ENCODE results near the gene TGFA. TPM values are rescaled to one million over a fixed set of nuclear protein-coding genes. Genes with fewer than 3 reads are reported as not detected.

The TGFA gene
- polyA plus RNA-seq, 4 donors = 18.4 to 21.1 (median 19.4) TPM

- DNase-seq (ENCODE audit: low read depth in 4 of 4, low spot score in 3 of 4) = no peak
Observed at GRCh38 chr2:70553334-70553583, 367 bp downstream of the TGFA start.

DNA sequence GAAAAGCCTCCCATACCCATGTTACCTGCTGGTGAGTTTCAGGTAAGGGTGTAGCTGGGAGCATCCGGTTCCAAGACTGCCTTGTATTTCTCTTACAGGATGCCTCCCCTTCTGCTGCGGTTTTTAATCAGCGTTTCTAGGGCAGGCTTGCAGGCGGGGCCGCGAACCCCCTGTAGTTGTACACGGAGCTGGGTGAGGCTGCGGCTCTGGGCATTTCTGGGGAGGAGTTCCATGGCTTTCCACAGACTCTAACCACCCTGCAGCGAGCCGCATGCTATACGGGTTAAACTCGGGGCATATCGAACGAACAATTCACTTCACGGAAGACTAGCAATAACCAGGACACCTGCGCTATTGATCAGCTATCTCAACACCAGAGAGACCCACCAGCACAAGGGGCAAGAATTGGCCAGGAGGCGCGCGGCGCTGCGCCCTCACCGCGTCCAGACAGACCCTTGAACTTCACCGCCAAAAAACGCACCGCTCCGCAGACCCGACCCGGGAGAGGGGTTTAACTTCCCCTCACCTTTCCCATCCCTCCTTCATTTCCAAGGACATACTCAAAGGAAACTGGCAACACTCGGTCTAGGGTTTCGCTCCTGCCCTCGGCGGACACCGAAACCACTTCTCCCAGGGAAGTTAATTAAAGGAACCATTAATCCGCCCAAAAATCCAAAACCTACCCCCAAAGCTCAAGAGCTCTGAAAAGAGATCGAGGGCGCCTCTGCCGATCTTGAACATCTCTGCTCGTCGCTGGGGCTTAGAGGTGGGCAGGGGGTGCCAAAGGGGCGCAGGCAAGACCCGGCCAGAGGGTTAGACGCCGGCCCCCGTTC lies 909 bp downstream of the TGFA start:
- DNase-seq (ENCODE audit: low read depth in 4 of 4, low spot score in 3 of 4) = no peak

DNA sequence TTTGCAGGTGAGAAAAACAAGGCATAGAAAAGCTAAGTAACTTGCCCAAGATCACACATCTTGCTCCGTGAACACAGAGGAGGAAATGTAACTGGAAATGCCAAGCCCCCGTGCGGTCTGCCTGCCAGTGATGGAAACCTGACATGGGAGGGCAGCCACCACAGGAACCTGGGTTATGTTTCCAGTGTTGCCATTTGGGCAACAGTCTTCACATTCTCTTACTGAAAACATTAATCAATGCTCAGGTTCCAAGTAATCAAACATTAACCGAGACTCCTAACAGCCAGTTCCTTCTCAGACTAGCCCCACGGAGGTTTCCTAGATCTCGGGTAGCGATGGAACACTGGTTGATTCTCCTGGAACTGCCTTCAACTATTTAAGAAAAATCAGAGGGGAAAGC lies 2.5 kb downstream of the TGFA start:
- no peak for DNase-seq (ENCODE audit: low read depth in 4 of 4, low spot score in 3 of 4)

- no peak for DNase-seq (ENCODE audit: low read depth in 4 of 4, low spot score in 3 of 4)
Observed at GRCh38 chr2:70549962-70550361, 3.7 kb downstream of the TGFA start.

DNA sequence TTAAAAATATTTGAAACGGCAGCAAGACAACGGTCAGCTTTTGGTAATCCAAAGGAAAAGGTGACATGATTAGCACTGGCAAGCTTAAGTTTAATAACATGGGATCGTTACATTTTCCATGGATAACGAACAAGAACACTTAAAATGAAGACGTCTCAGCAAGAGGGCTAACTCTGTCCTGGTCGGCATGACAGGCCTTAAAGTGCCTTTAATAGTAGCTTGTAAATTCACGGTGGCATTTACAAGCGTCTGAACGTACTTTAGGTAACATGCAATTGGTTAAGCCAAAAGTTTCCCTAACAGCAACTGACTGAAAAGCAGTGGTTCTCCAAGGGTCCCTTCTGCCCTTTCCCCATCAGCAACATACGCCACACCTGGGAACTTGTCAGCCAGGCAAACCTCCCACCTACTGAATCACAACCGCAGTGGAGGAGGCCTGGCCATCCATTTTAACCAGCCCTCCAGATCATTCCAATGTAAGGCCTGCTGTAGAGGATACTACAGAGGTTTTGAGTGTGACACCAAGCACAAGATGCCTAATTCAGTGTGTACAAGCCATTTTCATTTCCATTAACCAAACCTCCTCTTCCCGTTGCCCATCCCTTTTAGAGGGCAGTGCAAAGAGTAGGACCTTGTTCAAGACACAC lies 4.4 kb downstream of the TGFA start:
- no peak for DNase-seq (ENCODE audit: low read depth in 4 of 4, low spot score in 3 of 4)

DNA sequence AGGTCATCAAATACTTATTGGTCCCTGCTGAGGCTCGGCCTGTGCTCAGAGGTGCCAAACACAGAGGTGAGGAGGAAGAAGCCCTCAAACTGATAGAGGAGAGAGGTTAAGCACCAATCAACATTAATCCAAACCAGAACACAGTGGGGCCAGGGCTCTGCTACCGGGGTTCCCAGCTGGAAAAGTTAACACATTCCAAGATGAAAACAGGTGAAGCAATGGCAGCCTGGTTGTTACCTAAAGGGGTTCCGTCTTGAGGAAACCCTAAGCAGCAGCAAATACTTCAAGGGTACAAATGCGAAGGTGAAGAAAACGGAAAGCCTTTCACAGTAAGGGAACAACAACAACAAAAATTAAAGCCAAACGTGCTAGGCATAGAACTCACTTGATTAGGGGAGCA lies 5.4 kb downstream of the TGFA start:
- no peak for DNase-seq (ENCODE audit: low read depth in 4 of 4, low spot score in 3 of 4)

DNA sequence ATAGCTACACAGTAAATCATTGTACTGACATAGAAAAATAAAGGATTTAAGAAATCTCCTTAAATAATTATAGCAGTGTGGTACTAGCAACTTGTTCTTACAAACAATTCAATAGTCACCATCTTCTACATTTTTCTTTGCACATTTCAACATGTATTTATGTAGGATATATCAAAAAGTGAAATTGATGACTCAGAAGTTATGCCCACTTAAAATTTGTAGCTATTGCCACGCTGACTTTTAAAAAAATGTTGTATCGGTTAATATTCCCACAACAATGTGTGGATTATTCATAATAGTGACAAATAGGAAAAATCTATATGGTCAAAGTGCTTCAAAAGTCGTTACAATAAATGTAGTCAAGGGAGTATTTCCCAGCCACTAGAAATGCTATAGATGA lies 6.7 kb downstream of the TGFA start:
- no peak for DNase-seq (ENCODE audit: low read depth in 4 of 4, low spot score in 3 of 4)

DNA sequence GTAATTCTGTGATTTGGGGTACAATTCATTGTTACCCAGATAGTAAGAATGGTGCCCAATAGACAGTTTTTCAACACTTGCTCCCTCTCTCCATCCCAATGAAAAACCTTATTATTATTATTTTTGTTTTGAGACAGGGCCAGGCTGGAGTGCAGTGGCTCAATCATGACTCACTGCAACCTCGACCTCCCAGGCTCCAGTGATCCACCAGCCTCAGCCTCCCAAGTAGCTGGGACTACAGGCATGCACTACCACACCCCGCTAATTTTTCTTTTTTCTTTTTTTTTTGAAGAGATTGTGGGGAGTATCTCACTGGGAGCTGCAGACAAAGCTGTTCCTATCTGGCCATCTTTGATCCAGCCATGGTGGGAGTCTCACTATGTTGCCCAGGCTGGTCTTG lies 7.2 kb downstream of the TGFA start:
- DNase-seq (ENCODE audit: low read depth in 4 of 4, low spot score in 3 of 4) = no peak

DNA sequence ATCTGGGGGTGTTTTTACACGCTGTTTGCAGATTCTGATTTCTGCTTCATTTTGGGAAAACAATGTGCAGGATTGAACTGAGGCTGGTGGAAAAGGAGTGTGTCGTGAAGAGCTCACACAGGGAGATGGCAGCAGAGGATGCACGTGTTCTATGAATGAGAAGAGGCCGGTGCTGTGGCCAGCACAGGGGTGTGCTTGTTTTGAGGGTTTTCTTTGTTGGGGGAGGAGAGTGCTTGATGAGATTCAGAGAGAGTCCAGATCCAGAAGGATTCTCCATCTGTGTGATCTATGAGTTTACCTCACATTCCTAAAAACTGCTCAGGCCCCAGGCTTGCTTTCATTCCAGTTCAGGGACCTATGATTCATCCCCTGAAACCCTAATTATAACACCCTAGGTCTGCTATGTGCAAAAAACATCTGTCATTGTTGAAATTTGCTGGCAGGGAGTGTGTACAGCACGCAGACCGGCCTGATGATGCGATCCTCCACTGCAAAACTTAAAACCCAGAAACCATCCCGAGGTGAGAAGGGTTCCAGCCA lies 12.1 kb downstream of the TGFA start:
- DNase-seq (ENCODE audit: low read depth in 4 of 4, low spot score in 3 of 4) = no peak

DNA sequence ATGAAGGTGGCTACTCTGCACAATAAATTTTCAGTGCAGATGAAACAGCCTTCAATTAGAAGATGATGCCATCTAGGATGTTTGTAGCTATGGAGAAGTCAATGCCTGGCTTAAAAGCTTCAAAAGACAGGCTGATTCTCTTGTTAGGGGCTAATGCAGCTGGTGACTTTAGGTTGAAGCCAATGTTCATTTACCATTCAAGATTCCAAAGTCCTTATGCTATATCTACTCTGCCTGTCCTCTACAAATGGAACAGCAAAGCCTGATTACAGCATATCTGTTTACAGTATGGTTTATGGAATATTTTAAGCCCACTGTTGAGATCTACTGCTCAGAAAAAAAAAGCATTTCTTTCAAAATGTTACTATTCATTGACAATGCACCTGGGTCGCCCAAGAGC lies 15.8 kb downstream of the TGFA start:
- no peak for DNase-seq (ENCODE audit: low read depth in 4 of 4, low spot score in 3 of 4)

DNA sequence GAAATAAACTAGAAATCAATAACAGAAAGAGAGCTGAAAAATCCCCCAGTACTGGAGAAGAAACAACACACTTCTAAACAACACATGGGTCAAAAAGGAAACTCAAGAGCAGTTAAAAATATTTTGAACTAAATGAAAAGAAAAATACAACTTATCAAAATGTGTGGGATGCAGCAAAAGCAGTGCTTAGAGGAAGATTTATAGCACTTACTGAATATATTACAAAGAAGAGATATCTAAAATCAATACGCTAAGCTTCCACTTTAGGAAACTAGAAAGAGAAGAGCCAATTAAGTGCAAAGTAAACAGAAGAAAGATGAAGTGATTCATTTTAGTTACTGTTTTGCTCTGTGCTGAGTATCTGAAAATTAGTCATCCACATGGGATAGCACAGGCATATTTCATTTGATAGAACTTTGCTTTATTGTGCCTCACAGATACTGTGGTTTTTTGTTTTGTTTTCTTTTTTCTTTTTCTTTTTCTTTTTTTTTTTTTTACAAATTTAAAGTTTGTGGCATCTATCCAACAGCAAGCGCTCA lies 17.0 kb downstream of the TGFA start:
- no peak for DNase-seq (ENCODE audit: low read depth in 4 of 4, low spot score in 3 of 4)

DNA sequence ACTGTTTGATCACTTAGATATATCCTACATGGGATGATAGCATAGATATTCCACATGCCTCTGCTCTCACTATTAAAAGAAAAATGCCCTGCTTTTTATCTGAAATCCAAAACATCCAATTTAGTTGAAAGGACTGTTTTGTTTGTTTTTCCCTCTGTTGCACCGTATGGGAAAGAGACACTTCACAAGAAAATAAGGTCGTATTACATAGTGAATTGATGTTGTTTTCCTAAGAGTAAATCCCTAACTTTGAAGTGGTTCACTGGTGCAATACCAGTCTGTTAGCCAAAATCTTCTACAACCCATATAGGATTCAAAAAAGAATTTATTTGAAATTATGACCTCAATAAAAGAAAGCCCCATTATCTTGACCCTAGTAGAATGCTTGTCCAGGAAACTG lies 18.1 kb downstream of the TGFA start:
- DNase-seq (ENCODE audit: low read depth in 4 of 4, low spot score in 3 of 4) = no peak

- DNase-seq (ENCODE audit: low read depth in 4 of 4, low spot score in 3 of 4) = no peak
Observed at GRCh38 chr2:70534183-70534836, 19.3 kb downstream of the TGFA start.

DNA sequence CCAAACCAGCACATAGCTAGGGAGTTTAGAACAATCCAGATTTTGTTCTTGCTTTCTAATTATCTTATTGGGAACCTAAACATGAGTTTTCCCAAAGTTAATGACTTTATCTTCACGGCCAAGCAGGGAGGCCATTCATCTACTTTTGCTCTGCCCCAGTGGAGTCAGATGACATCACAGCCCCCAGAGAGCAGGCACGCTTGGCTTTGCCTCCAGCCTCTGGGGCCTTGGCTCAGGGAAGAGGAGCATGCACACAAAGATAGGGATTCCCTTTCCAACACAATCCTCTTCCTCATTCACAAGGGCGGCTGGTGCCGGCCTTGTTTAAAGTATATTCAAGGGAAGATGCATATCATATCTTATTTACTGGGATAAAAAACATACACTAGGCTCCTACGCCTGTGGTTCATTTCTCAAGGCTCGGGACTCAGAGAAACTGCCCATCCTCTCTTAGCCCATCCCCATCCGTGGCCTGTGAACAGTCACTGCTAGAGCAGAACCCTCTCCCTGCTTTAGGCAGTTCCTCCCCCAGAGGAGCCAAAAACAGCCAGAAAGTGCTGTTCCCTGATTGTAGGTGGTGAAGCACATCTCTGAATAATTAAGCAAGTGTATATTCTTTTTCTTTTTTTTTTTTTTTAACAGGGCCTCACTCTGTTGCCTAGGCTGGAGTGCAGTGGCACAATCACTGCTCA lies 21.2 kb downstream of the TGFA start:
- no peak for DNase-seq (ENCODE audit: low read depth in 4 of 4, low spot score in 3 of 4)

- no peak for DNase-seq (ENCODE audit: low read depth in 4 of 4, low spot score in 3 of 4)
Observed at GRCh38 chr2:70531419-70532086, 22.1 kb downstream of the TGFA start.

DNA sequence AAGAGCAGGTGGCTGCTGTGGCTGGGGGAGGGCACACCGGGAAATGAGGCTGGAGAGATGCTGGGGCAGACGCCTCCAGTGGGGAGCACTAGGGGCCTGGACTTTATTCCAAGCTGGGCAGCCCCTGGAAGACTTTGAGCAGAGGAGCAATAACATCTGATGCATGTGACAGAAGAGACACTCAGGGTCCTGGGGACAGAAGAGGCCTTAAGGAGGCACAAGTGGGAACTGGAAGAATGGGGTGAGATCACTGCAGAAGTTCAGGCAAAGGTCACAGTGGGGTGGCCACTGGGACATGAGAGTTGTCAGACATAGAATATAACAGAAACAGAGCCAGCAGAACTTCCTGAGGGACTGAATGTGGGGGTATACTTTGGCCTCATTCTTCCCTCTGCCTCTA lies 24.0 kb downstream of the TGFA start:
- no peak for DNase-seq (ENCODE audit: low read depth in 4 of 4, low spot score in 3 of 4)

DNA sequence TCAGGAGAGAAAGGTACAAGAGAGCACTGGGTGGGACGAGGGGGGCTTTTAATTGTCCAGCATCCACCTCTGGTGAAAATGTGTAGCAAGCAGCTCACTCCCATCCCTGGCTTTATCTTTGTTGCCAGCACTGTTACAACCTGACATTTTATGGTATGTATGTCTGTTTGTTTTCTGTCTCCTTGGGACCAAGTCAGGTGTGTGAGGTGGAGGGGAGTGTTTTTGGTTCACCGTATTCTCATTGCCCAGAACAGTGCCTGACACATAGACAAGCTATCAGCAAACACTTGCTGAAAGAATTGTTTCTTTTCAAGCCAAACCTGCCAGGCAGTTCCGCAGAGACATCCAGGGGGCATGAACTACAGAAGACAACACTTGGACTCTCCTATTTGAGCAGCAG lies 24.7 kb downstream of the TGFA start:
- DNase-seq (ENCODE audit: low read depth in 4 of 4, low spot score in 3 of 4) = no peak

GRCh38 chr2:70528276-70528675 lies 25.4 kb downstream of the TGFA start:
- DNase-seq (ENCODE audit: low read depth in 4 of 4, low spot score in 3 of 4) = no peak

GRCh38 chr2:70527447-70528080 lies 26.1 kb downstream of the TGFA start:
- DNase-seq (ENCODE audit: low read depth in 4 of 4, low spot score in 3 of 4) = no peak

DNA sequence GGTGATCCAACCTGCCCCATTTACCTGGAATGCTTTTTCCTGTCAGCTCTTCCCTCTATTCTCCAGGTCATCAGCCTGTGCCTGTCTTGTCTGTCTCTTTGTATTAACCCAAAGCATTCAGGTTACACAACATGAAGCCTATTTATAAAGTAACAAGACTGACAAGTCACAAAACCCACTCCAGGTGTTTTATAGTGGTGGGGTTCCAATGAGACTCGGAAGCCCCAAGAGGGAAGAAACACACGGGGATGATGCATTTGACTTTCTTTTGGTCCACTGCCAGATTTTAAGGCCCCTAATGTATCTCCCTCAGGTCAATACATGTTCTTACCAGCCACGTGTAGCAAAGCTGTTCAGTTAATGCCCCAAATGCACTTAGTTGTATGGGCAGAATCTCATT lies 27.5 kb downstream of the TGFA start:
- no peak for DNase-seq (ENCODE audit: low read depth in 4 of 4, low spot score in 3 of 4)
